ENCODE data around the gene UNC80.
A peak's percentile ranks its signal among the peaks of the same experiment; 100 is the strongest.

The UNC80 gene

GRCh38 chr2:209977386-209978239 is 206.0 kb downstream of the UNC80 start:
- peak; percentile 53 for DNase-seq

GRCh38 chr2:209984291-209984690 is 212.7 kb downstream of the UNC80 start:
- DNase-seq: no peak

GRCh38 chr2:209985874-209986273 is 214.2 kb downstream of the UNC80 start:
- no peak for DNase-seq

GRCh38 chr2:209986415-209986814 is 214.8 kb downstream of the UNC80 start:
- no peak for DNase-seq

GRCh38 chr2:209988010-209988409 is 216.4 kb downstream of the UNC80 start:
- no peak for DNase-seq

- no peak for DNase-seq
Observed at GRCh38 chr2:209990838-209991237, 219.2 kb downstream of the UNC80 start.

- no peak for DNase-seq
Observed at GRCh38 chr2:209993968-209994367, 222.3 kb downstream of the UNC80 start.

GRCh38 chr2:209998596-209998995 is 227.0 kb downstream of the UNC80 start:
- DNase-seq: no peak

- DNase-seq: no peak
Observed at GRCh38 chr2:210000464-210001324, 229.1 kb downstream of the UNC80 start.

- DNase-seq: peak; percentile 95
Observed at GRCh38 chr2:210002158-210003157, 230.8 kb downstream of the UNC80 start, which contains the start of gene RPE. TSS of gene RPE (plus strand) at chr2:210002638. CDS start at chr2:210002662, 24 bp downstream.

- no peak for DNase-seq
Observed at GRCh38 chr2:210003359-210003758, 231.7 kb downstream of the UNC80 start.

GRCh38 chr2:210004881-210005280 is 233.2 kb downstream of the UNC80 start:
- no peak for DNase-seq

GRCh38 chr2:210007895-210008294 is 236.3 kb downstream of the UNC80 start:
- DNase-seq: no peak

- no peak for DNase-seq
Observed at GRCh38 chr2:210009126-210009525, 237.5 kb downstream of the UNC80 start.

- no peak for DNase-seq
Observed at GRCh38 chr2:210009896-210010295, 238.3 kb downstream of the UNC80 start.

GRCh38 chr2:210020138-210020537 is 248.5 kb downstream of the UNC80 start:
- no peak for DNase-seq

GRCh38 chr2:210022824-210023223 is 251.2 kb downstream of the UNC80 start:
- DNase-seq: no peak

GRCh38 chr2:210027608-210028007 is 256.0 kb downstream of the UNC80 start:
- DNase-seq: no peak

- no peak for DNase-seq
Observed at GRCh38 chr2:210028178-210028577, 256.5 kb downstream of the UNC80 start.

- no peak for DNase-seq
Observed at GRCh38 chr2:210034087-210034683, 262.6 kb downstream of the UNC80 start.

GRCh38 chr2:210035679-210036078 is 264.0 kb downstream of the UNC80 start:
- no peak for DNase-seq

GRCh38 chr2:210038078-210038477 is 266.4 kb downstream of the UNC80 start:
- DNase-seq: no peak
